ENCODE data around the gene PTGES3L. TPM values are rescaled to one million over a fixed set of nuclear protein-coding genes. Genes with fewer than 3 reads are reported as not detected.
A peak's percentile ranks its signal among the peaks of the same experiment; 100 is the strongest.
"Not testable (repeated sequence)": the region's sequence is repeated elsewhere in the genome, so short reads cannot be mapped to it uniquely, and the experiment has no call there.

Gene PTGES3L
- total and polyA plus RNA-seq, 7 experiments from 2014 or later: 0.69 to 0.94 TPM; not detected in 5

DNA sequence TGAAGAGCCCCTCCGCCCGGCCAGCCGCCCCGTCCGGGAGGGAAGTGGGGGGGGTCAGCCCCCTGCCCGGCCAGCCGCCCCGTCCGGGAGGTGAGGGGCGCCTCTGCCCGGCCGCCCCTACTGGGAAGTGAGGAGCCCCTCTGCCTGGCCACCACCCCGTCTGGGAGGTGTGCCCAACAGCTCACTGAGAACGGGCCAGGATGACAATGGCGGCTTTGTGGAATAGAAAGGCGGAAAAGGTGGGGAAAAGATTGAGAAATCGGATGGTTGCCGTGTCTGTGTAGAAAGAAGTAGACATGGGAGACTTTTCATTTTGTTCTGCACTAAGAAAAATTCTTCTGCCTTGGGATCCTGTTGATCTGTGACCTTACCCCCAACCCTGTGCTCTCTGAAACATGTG lies 6.6 kb downstream of the PTGES3L start:
- H3K9me3 Mint-ChIP-seq; H3K4me3 Mint-ChIP-seq; POLR2A ChIA-PET; H3K27ac Mint-ChIP-seq; ATAC-seq; H3K9me3 ChIP-seq (ENCODE audit: control insufficient read depth in 2 of 3, low read length in 3 of 3); DNase-seq; H3K27me3 ChIP-seq (ENCODE audit: control insufficient read depth in 2 of 2, insufficient read depth in 2 of 2, low read length in 2 of 2); H3K27me3 Mint-ChIP-seq; H3K27ac ChIP-seq (ENCODE audit: low read depth, low read length); H3K4me3 ChIP-seq (ENCODE audit: low read length); H3K36me3 ChIP-seq (ENCODE audit: control insufficient read depth in 2 of 3, insufficient read depth in 3 of 3, low read length in 3 of 3); H3K4me1 ChIP-seq (ENCODE audit: control insufficient read depth in 2 of 2, insufficient read depth in 2 of 2, low read length in 2 of 2); intact Hi-C loops (cut with micrococcal nuclease); H3K4me1 Mint-ChIP-seq; CTCF ChIA-PET; H3K36me3 Mint-ChIP-seq: not testable (repeated sequence)

DNA sequence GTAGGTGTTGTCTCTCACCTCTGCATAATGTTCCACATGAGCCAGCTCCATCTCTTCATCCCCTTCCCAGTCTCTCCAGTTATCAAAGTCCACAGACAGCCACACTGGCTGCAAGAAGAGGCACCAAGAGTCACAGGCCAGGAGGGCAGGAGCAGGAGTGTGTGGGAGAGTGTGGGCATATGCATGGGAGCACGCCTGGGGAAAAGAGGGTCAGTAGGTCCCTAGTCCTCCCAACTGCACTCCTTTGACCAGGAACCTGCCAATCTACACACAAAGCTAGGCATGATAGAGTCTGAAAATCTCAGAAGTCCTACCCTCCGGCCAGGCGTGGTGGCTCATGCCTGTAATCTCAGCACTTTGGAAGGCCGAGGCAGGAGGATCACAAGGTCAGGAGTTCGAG lies 8.3 kb downstream of the PTGES3L start:
- H3K27me3 ChIP-seq (ENCODE audit: control insufficient read depth in 2 of 2, insufficient read depth in 2 of 2, low read length in 2 of 2): no peaks in the 10 kb centered on the region
- peaks cover 0 to 5% (median 0%) of the 10 kb centered on the region in 7 donors for H3K4me1 Mint-ChIP-seq
- H3K4me3 ChIP-seq (ENCODE audit: low read length): no peak overlapping the region
- H3K9me3 Mint-ChIP-seq: no peaks in the 10 kb centered on the region
- ChIA-PET POLR2A (interaction anchor here (0.8 kb wide), 1 partner anchor 248 kb away, joined by 3 read pairs; no protein-coding TSS in a partner anchor), CTCF (no interaction called here)
- no peak overlapping the region for H3K27ac ChIP-seq (ENCODE audit: low read depth, low read length)
- H3K36me3 ChIP-seq (ENCODE audit: control insufficient read depth in 2 of 3, insufficient read depth in 3 of 3, low read length in 3 of 3): no peaks in the 10 kb centered on the region
- intact Hi-C loops (cut with micrococcal nuclease): no loop called here
- no peak overlapping the region for H3K4me3 Mint-ChIP-seq
- no peaks in the 10 kb centered on the region for H3K27me3 Mint-ChIP-seq
- peak overlapping the region in 1 of 9 donors; percentile 16 for H3K27ac Mint-ChIP-seq
- H3K9me3 ChIP-seq (ENCODE audit: control insufficient read depth in 2 of 3, low read length in 3 of 3): no peaks in the 10 kb centered on the region
- DNase-seq (no peak), ATAC-seq (no peak)
- H3K4me1 ChIP-seq (ENCODE audit: control insufficient read depth in 2 of 2, insufficient read depth in 2 of 2, low read length in 2 of 2): no peaks in the 10 kb centered on the region
- no peaks in the 10 kb centered on the region for H3K36me3 Mint-ChIP-seq

DNA sequence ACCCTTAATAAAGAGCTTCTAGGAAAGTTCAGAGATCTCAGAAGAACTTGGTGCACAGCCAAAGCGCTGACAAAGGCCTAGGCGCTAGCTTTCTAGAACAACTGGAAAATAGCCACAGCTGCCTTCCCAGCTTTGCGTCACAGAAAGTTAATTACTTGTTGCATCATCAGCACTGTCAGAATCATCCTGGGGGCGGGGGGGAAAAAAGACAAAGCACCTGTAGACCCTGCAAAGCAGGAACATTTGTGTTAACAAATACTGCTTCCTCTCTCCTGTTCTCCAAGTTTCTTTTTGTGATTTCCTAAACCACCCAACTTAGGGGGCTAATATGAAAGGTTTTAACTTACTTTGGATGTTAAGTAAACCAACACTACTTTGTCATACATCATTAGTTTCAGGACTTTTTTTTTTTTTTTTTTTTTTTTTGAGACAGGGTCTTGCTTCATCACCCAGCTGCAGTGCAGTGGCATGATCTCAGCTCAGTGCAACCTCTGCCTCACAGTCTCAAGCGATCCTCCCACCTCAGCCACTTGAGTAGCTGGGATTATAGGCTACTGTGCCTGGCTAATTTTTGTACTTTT lies 10.8 kb downstream of the PTGES3L start:
- no peaks in the 10 kb centered on the region for H3K27me3 ChIP-seq (ENCODE audit: control insufficient read depth in 2 of 2, insufficient read depth in 2 of 2, low read length in 2 of 2)
- intact Hi-C loops (cut with micrococcal nuclease): no loop called here
- DNase-seq: no peak
- Mint-ChIP-seq H3K27ac (no peak overlapping the region), H3K27me3 (peaks cover 0 to 2% (median 0%) of the 10 kb centered on the region in 5 donors), H3K4me3 (no peak overlapping the region), H3K36me3 (peaks cover 0 to 5% (median 0%) of the 10 kb centered on the region in 5 donors), H3K4me1 (peaks cover 4 to 6% (median 6%) of the 10 kb centered on the region in 7 donors), H3K9me3 (peaks cover 0 to 6% (median 0%) of the 10 kb centered on the region in 11 donors)
- H3K4me3 ChIP-seq (ENCODE audit: low read length): no peak overlapping the region
- ChIA-PET CTCF (interaction anchor here (0.6 to 1.3 kb wide), 3 partner anchors 29 to 515 kb away, joined by 3 to 4 read pairs (median 3); partner anchors contain the start of genes DHX8 and RPL27), POLR2A (interaction anchor here (0.6 to 1.1 kb wide), 3 partner anchors 10 to 194 kb away, joined by 3 to 5 read pairs (median 3); partner anchors contain the start of gene PTGES3L)
- ATAC-seq: no peak
- H3K27ac ChIP-seq (ENCODE audit: low read depth, low read length): no peak overlapping the region
- H3K4me1 ChIP-seq (ENCODE audit: control insufficient read depth in 2 of 2, insufficient read depth in 2 of 2, low read length in 2 of 2): no peaks in the 10 kb centered on the region
- no peaks in the 10 kb centered on the region for H3K36me3 ChIP-seq (ENCODE audit: control insufficient read depth in 2 of 3, insufficient read depth in 3 of 3, low read length in 3 of 3)
- no peaks in the 10 kb centered on the region for H3K9me3 ChIP-seq (ENCODE audit: control insufficient read depth in 2 of 3, low read length in 3 of 3)

DNA sequence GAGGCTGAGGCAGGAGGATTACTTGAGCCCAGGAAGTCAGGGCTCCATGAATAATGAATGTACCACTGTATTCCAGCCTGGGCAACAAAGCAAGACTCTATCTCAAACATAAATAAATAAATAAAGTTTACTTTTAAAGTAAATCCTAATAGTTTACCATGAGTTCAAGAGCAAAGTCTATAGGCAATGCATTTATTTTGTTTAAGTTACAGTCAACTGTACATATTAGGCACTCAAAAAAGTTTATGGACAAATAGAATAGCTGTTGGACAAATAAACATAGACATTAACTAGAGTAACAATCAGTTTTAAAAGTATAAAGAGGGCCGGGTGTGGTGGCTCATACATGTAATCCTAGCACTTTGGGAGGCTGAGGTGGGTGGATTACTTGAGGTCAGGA lies 12.0 kb downstream of the PTGES3L start:
- POLR2A ChIA-PET: interaction anchor here (0.5 to 1.1 kb wide), 2 partner anchors 12 to 34 kb away, joined by 3 read pairs; partner anchors contain the start of gene PTGES3L
- no peak overlapping the region for H3K27ac ChIP-seq (ENCODE audit: low read depth, low read length)
- Mint-ChIP-seq H3K4me1 (peaks cover 10 to 18% (median 14%) of the 10 kb centered on the region in 7 donors), H3K27ac (no peak overlapping the region), H3K4me3 (no peak overlapping the region), H3K36me3 (peaks cover 0 to 7% (median 0%) of the 10 kb centered on the region in 5 donors), H3K27me3 (peaks cover 0 to 2% (median 0%) of the 10 kb centered on the region in 5 donors), H3K9me3 (peaks cover 0 to 6% (median 0%) of the 10 kb centered on the region in 11 donors)
- H3K27me3 ChIP-seq (ENCODE audit: control insufficient read depth in 2 of 2, insufficient read depth in 2 of 2, low read length in 2 of 2): no peaks in the 10 kb centered on the region
- DNase-seq (no peak), ATAC-seq (no peak)
- intact Hi-C loops (cut with micrococcal nuclease): no loop called here
- peaks cover 5 to 10% of the 10 kb centered on the region in 2 donors for H3K4me1 ChIP-seq (ENCODE audit: control insufficient read depth in 2 of 2, insufficient read depth in 2 of 2, low read length in 2 of 2)
- no peak overlapping the region for H3K4me3 ChIP-seq (ENCODE audit: low read length)
- no peaks in the 10 kb centered on the region for H3K36me3 ChIP-seq (ENCODE audit: control insufficient read depth in 2 of 3, insufficient read depth in 3 of 3, low read length in 3 of 3)
- H3K9me3 ChIP-seq (ENCODE audit: control insufficient read depth in 2 of 3, low read length in 3 of 3): no peaks in the 10 kb centered on the region
- CTCF ChIA-PET: interaction anchor here (1.3 kb wide), 1 partner anchor 30 kb away, joined by 3 read pairs; the partner anchor contains the start of gene RPL27

DNA sequence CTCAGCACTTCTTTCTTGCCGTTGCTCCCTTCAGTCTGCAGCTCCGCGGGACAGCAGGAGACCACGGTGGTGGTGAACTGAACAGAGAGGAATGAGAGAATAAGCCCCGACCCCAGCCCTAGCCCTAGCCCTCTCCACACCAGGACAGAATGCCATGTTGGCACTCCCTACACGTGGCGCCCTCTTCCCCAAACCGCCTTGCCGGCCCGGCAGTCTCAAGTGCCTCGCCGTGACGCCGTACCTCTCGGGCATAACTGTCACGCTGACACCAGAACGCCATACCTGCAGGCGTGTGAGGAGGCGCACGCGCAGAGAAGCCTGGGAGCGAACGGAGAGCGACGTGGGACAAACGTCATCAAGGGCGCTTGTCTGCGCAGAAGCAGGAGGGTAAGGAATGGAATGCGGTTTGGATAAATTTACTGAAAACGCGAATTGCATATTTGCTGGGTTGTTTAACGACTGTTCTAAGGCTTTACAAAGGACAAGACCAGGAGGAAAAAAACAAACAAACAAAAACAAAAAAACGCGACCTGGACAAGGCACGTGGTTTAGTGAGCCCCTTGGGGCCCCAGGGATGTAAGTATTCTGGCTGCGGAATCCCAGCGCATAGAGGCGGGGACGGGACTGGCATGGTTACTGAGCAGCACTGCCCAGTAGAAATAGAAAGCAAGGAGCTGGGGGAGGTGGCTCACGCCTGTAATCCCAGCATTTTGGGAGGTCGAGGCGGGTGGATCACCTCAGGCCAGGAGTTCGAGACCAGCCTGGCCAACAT lies 15.5 kb downstream of the PTGES3L start, which contains the start of gene AARSD1:
AARSD1 (minus strand) TSS at position 294 of the 772 bp plus-strand sequence; CDS start at position 280, 14 bp downstream.
- POLR2A ChIA-PET: interaction anchor here (0.7 to 1.2 kb wide), 4 partner anchors 9 to 1831 kb away, joined by 3 to 8 read pairs (median 5); partner anchors contain the start of gene RPL27
- CTCF ChIA-PET: no interaction called here

DNA sequence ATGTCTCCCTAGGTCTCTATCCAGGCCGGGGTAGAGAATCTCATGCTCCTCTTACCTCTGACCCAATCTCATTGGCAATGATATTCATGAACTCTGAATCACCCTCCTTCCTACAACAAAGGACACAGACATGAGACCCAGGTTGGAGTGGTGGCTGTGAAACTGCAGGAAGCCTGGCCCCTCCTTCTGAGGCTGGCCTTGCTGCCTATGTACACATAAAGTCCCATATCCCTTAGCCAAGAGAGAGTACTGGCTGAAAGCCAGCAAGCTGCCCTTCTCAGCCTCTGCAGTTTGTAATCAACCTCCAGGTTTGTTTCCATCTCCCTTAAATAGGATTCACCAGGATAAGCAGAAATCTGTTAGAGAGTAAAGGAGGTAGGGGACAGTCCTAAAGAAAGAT lies 26.2 kb downstream of the PTGES3L start:
- peaks cover 0 to 6% (median 0%) of the 10 kb centered on the region in 7 donors for H3K4me1 Mint-ChIP-seq
- Histone ChIP-seq H3K27ac (ENCODE audit: low read depth, low read length) (no peak overlapping the region), H3K27me3 (ENCODE audit: control insufficient read depth in 2 of 2, insufficient read depth in 2 of 2, low read length in 2 of 2) (no peaks in the 10 kb centered on the region), H3K4me1 (ENCODE audit: control insufficient read depth in 2 of 2, insufficient read depth in 2 of 2, low read length in 2 of 2) (no peaks in the 10 kb centered on the region), H3K9me3 (ENCODE audit: control insufficient read depth in 2 of 3, low read length in 3 of 3) (no peaks in the 10 kb centered on the region), H3K36me3 (ENCODE audit: control insufficient read depth in 2 of 3, insufficient read depth in 3 of 3, low read length in 3 of 3) (peaks cover 5 to 90% (median 27%) of the 10 kb centered on the region in 3 experiments), H3K4me3 (ENCODE audit: low read length) (no peak overlapping the region)
- no peak overlapping the region for H3K27ac Mint-ChIP-seq
- ChIA-PET CTCF (no interaction called here), POLR2A (no interaction called here)
- DNase-seq (no peak), ATAC-seq (no peak)
- no peaks in the 10 kb centered on the region for H3K9me3 Mint-ChIP-seq
- no peaks in the 10 kb centered on the region for H3K27me3 Mint-ChIP-seq
- no peak overlapping the region for H3K4me3 Mint-ChIP-seq
- intact Hi-C loops (cut with micrococcal nuclease): no loop called here
- H3K36me3 Mint-ChIP-seq: peaks cover 14 to 60% (median 23%) of the 10 kb centered on the region in 5 donors

More for the DNA sequence above, 15.5 kb downstream of the PTGES3L start, which contains the start of gene AARSD1:
- Histone ChIP-seq H3K27me3 (ENCODE audit: control insufficient read depth in 2 of 2, insufficient read depth in 2 of 2, low read length in 2 of 2) (no peaks in the 10 kb centered on the region), H3K4me1 (ENCODE audit: control insufficient read depth in 2 of 2, insufficient read depth in 2 of 2, low read length in 2 of 2) (peaks cover 5 to 10% of the 10 kb centered on the region in 2 donors), H3K4me3 (ENCODE audit: low read length) (peak within 1 kb of the TSS; percentile 96), H3K27ac (ENCODE audit: low read depth, low read length) (peak within 1 kb of the TSS; percentile 77), H3K36me3 (ENCODE audit: control insufficient read depth in 2 of 3, insufficient read depth in 3 of 3, low read length in 3 of 3) (peaks cover 6 to 25% (median 12%) of the 10 kb centered on the region in 3 experiments), H3K9me3 (ENCODE audit: control insufficient read depth in 2 of 3, low read length in 3 of 3) (no peaks in the 10 kb centered on the region)
- Mint-ChIP-seq H3K27me3 (peaks cover 0 to 2% (median 0%) of the 10 kb centered on the region in 5 donors), H3K9me3 (peaks cover 0 to 6% (median 0%) of the 10 kb centered on the region in 11 donors), H3K4me1 (peaks cover 11 to 23% (median 18%) of the 10 kb centered on the region in 7 donors), H3K4me3 (peak within 1 kb of the TSS; percentile 89 to 99 (median 94)), H3K27ac (peak within 1 kb of the TSS; percentile 86 to 97 (median 94)), H3K36me3 (peaks cover 4 to 23% (median 11%) of the 10 kb centered on the region in 5 donors)
- intact Hi-C loops (cut with micrococcal nuclease): loop anchor here (1.0 to 2.0 kb wide), 4 partner anchors 16 to 207 kb away; partner anchors contain the start of genes NBR1 (in 2 of the 2), PTGES3L (in 2 of the 2), RPL27 (in 2 of the 2) and RUNDC1 (in 2 of the 2)
- DNase-seq: peak; percentile 77 to 92 (median 90)
- peak; percentile 99 for ATAC-seq

Measured in naive thymus-derived CD4-positive, alpha-beta T cell (primary cell).